HG03565 (cell line): ENCODE data around the gene CEACAM16.
"Not testable (repeated sequence)": the region's sequence is repeated elsewhere in the genome, so short reads cannot be mapped to it uniquely, and the experiment has no call there.

Experiments used
- ATAC-seq: cut with Tn5 transposase; IDR thresholded peaks from one replicate; pipeline ENCODE4 v1.9.1; 2021; ENCODE audit warnings: mild to moderate bottlenecking, moderate library complexity; ENCODE audit not compliant: unreplicated experiment

The CEACAM16 gene, protein sequence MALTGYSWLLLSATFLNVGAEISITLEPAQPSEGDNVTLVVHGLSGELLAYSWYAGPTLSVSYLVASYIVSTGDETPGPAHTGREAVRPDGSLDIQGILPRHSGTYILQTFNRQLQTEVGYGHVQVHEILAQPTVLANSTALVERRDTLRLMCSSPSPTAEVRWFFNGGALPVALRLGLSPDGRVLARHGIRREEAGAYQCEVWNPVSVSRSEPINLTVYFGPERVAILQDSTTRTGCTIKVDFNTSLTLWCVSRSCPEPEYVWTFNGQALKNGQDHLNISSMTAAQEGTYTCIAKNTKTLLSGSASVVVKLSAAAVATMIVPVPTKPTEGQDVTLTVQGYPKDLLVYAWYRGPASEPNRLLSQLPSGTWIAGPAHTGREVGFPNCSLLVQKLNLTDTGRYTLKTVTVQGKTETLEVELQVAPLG

DNA sequence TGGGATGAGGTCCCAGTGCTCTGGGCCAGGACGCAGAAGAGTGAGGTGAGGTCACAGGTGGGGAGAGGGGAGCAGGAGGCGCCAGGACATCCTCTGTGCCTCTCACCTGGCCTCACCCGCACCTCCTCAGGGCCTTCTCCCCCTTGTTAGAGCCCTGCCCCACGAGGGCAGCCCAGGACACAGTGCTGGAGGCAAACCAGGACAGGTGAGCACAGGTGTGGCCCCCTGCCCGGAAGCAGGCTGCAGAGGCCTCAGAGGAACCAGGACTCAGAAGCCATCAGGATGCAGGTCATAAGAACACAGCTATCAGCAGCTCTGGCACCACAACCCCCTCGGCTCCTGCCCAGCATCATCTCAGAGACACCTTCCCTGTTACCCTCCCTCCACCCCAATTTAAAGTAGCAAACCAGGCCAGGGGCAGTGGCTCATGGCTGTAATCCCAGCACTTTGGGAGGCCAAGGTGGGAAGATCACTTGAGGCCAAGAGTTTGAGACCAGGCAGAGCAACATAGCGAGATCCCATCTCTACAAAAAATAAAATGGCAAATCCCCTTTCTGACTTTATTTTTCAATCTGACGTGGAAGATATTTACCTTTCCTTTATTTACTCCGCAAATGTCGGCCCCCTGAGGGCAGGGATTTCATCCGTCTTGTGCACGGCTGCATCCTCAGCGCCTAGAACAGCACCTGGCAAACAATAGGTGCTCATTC is at the start of gene CEACAM16:
CEACAM16 (plus strand) TSS at position 660 of the 710 bp plus-strand sequence. CDS start 2,306 bp downstream, outside the sequence.
- ATAC-seq = no peak

DNA sequence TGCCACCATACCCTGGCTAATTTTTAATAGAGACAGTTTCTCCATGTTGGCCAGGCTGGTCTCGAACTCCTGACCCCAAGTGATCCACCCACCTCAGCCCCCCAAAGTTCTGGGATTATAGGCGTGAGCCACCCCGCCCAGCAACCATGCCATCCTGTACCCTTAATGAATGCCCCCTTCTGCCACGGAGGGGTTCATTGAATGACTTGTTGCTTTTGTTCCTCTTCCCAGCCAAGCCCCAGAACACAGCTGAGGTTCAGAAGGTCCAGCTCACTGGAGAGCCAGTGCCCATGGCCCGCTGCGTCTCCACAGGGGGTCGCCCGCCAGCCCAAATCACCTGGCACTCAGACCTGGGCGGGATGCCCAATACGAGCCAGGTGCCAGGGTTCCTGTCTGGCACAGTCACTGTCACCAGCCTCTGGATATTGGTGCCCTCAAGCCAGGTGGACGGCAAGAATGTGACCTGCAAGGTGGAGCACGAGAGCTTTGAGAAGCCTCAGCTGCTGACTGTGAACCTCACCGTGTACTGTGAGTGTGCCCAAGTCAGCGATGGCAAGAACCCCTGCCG is 49.3 kb upstream of the CEACAM16 start:
- ATAC-seq = no peak

DNA sequence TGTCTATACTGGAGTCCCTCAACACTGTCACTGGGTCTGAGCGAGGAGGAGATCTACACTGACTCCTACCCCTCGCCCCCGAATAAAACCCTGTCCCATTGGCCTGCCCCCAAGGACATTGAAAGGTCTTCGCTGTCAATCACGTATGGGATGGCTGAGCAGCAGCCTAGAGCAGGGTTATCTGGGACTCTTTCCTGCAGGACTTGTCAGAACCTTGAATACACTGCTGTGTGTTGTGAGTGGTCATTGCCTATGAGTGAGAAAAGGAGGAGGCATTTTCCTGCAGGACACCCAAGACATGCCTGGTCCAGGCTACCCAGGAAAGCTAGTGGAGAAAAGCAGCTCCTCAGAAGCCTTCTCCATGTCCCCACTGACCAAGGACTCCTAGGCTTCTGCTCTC is 45.6 kb upstream of the CEACAM16 start:
- ATAC-seq = no peak

DNA sequence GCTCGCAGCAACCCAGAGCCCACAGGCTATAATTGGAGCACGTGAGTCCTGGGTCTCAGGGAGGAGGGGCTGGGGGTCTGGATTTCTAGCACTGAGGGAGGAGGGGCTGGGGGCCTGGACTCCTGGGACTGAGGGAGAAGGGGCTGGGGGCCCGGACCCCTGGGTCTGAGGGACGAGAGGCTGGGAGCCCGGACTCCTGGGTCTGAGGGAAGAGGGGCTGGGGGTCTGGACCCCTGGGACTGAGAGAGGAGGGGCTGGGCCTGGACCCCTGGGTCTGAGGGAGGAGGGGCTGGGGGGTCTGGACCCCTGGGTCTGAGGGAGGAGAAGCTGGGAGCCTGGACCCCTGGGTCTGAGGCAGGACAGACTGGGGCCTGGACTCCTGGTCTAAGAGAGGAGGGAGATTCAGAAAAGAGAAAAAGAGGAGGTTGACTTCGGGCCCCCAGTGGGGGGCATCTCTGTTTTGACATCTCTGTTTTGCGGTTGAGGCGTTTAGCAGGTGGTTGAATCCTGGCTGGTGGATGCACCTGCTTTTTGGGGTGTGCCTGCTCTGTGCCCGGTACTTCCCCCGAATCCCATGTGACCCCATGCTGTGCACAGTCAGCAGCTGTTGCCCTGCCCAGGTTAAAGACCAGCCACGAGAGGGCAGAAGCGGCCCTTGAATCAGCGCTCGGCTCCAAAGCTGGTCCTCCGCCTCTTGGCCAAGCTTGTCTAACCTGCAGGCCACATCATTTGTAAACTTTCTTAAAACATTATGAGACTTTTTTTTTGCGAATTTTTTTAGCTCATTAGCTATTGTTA is 44.8 kb upstream of the CEACAM16 start:
- ATAC-seq = peak; percentile 75

DNA sequence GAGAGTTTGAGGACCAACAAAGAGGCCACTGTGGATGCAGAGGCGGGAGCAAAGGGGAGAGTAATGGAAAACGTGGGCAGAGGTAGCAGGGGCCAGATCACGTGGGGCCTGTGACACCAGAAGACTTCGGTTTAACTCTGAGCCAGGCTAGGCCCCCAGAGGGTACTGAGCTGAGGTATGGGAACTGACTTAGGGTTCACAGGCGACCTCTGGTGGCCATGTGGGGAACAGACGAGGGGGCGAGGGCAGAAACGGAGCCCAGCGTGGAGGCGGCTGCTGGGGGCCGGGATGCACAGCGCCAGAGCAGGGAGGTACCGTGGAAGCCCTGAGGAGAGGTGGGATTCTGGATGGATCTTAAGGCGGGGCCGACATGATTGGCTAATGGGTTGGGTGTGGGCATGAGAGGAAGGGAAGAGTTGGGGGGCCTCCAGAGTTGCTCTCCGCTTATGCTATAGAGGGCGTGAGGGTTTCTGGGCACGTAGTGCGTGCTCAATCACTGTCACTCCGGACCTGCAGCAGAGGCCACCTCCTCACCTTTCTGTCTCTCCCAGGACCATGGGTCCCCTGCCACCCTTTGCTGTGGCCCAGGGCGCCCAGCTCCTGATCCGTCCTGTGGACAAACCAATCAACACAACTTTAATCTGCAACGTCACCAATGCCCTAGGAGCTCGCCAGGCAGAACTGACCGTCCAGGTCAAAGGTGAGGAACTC is 41.6 kb upstream of the CEACAM16 start:
- ATAC-seq = no peak

DNA sequence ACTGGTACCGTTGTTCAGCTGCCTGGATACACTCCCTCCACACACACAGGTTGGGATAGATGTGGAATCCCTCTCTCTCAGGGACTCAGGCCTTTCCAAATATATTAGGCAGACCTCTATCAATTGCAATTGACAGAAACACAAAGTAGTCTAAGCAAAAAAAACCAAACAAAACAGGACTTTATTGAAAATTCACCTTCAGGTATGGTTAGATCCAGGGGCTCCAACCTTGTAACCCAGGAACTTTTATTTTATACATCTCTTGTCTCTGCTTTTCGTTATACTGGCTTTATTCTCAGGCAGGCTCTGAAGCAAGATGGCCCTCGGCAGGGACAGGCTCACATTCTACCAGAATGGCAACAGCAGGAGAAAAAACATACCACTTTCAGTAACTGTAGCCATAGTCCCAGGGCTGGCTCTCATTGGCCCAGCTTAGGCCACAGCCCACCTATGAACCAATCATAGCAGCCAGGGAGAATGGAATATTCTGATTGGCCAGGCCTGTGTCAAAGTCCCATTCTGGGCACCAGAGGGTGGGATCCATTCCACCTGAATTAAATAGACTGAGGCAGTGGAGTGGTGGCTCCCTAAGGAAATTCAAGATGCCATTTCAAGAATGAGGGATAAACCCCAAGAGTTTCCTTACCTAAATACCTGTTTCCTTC is 40.8 kb upstream of the CEACAM16 start:
- no peak for ATAC-seq

DNA sequence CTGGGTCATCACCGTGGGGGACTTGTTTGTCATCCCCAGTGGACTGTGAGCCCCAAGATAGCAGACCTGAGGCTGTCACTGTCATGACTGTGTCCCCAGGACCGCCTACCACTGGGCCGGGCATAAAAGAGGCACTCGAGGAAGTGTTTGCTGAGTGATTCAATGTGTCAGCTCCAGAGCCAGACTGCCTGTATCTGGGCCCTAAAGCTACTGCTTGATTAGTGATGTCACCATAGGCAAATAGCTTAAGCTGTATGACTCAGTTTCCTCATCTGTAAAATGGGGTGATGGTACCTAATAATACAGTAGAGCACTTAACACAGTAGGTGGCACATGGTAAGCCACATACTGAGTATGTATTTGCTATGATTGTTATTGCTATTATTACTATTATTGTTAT is 38.9 kb upstream of the CEACAM16 start:
- no peak for ATAC-seq

DNA sequence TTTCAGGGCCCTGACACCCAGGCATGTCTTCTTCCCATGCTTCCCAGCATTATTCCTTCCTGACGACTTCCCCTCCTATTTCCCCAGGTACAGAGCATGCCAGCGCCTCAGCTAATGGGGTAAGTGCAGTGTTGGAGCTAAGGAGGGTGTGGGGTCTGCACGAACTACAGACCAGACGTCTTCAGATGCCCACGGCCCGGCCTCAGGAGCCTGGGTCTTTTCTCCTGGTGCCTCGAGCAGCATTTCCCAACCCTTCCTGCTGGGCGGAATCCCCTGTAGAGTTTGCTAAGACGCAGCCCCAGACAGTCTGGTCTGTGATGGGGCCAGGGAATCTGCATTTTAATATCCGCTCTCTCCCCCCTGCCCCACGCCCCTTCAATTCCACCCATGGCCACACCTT is 37.7 kb upstream of the CEACAM16 start:
- ATAC-seq = no peak

DNA sequence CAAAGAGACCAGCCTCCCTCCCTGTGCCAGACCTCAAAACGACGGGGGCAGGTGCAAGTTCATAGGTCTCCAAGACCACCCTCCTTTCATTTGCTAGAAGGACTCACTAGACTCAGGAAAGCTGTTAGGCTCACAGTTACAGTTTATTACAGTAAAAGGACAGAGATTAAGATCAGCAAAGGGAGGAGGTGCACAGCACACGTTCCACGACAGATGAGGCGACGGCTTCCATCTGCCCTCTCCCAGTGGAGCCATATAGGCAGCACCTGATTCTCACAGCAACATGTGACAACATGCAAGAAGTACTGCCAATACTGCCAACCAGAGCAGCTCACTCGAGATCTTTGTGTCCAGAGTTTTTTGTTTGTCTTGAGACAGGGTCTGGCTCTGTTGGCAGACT is 37.0 kb upstream of the CEACAM16 start:
- ATAC-seq = no peak

DNA sequence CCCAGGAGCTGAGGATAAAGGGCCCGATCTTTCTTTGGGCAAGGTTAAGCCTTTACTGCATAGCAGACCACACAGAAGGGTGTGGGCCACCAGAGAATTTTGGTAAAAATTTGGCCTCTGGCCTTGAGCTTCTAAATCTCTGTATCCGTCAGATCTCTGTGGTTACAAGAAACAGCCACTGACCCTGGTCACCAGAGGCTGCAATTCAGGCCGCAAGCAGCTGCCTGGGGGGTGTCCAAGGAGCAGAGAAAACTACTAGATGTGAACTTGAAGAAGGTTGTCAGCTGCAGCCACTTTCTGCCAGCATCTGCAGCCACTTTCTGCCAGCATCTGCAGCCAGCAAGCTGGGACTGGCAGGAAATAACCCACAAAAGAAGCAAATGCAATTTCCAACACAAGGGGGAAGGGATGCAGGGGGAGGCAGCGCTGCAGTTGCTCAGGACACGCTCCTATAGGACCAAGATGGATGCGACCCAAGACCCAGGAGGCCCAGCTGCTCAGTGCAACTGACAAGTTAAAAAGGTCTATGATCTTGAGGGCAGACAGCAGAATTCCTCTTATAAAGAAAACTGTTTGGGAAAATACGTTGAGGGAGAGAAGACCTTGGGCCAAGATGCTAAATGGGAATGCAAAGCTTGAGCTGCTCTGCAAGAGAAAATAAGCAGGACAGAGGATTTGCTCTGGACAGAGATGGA is 36.1 kb upstream of the CEACAM16 start:
- no peak for ATAC-seq

DNA sequence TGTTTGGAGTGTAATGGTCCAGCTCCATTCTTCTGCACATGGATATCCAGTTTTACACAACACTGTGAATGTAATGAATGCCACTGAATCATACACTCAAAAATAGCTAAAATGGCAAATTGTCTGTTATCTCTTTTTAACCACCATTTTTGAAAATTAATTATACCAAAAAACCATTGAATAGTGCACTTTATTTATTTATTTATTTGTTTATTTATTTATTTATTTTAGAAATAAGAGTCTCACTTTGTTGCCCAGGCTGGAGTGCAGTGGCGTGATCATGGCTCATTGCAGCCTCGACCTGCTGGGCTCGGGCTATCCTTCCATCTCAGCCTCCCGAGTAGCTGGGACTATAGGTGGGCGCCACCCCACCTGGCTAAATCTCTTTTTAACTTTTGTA is 35.0 kb upstream of the CEACAM16 start:
- ATAC-seq = no peak

DNA sequence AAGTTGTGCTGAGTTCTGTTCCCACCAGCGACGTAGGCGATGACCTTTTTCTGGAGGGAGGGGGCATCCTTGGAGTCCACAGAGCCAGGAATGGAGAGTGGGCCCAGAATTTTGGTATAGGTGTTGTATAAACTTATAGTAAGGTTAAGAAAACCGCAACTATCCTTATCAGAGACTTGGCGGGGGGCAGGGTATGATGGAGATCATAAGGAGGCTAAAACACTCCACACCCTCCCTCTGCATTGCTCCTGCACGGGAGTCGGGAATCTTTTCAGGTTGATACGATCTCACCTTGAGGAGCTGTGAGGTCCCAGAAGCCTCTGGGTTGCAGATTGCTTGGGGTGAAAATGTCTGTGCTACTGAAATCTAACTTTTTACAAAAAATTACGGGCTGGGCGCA is 34.0 kb upstream of the CEACAM16 start:
- ATAC-seq = no peak

DNA sequence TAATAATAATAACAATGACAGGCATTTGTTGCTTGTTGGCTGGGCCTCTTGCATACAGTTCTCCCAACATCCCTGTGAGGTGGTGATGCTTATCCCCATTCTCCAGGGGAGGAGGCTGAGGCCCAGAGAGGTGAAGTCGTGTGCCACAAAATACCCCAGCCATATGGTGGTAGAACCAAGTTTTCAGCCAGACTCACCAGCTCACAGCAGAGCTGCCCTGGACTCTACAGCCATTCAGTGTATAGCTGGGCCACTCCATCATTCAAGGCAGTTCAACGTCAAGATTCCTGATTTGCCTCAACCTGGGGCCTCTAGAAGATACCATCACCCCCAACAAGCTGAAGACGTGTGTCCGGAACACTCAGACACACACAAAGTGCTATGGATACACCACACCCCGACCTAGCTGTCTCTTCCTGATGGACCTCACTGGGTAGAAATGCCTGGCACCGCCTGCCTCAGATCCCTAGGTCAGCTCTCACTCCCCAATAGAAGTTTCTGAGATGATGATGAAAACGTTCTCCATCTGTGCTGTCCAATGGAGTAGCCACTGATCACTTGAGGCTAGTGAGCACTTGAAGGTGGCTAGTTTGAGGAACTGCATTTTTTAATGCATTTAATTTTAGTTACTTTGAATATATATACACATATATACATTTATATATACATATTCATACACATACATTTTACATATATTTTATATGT is 31.9 kb upstream of the CEACAM16 start:
- no peak for ATAC-seq

DNA sequence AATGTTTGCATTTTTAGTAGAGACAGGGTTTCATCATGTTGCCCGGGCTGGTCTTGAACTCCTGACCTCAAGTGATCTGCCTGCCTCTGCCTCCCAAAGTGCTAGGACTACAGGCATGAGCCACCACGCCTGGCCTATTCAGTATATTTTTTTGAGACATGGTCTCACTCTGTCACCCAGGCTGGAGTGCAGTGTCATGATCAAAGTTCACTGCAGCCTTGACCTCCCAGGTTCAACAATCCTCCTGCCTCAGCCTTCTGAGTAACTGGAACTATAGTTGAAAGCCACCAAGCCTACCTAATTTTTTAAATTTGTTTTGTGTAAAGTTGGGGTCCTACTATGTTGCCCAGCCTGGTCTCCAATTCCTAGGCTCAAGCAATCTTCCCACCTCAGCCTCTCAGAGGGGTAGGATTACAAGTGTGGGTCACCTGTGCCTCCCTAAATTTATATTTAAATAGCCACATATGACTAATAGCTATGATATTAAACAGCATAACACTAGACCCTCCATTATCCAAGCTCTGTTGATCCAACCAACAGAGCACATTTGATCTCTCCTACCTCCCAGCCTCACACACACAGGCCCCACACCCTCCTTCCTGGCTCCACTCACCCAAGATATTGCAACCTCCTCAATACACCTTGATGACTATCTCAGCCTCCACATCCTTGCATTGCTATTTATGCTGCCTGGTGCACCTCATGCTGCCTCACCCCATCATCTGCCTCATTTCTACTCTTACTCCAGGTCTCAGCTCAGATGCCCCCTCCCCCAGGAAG is 29.8 kb upstream of the CEACAM16 start:
- no peak for ATAC-seq

DNA sequence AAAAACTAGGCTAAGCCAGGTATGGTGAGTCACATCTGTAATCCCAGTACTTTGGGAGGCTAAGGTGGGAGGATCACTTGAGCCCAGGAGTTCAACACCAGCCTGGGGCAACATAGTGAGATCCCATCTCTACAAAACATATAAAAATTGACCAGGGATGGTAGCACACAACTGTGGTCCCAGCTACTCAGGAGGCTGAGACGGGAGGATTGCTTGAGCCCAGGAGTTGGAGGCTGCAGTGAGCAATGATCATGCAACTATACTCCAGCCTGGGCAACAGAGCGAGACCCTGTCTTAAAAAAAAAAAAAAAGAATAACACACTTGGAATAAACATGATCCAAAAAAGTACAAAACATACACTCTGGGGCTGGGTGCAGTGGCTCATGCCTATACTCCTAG is 28.9 kb upstream of the CEACAM16 start:
- ATAC-seq = not testable (repeated sequence)

DNA sequence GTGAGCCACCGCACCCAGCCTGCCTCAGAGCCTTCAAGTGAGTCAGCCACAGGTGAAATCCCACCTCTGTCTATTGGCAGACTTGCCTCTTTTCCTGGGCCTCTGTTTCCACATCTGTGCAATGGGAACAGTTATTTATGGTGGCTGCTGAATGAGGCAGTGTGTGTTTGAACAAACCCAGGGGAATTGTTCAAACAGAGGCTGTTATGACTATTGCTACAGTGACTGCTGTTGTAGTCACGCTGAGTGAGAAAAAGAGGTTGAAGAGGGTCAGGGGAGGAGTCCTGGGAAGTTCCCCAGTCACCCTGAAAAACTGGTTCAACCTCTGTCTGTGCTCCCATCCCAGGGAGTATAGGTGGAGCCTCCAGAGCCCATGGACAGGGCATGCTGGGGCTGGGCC is 27.6 kb upstream of the CEACAM16 start, which contains the start of gene CEACAM19:
CEACAM19 (plus strand) TSS at position 83 of the 400 bp plus-strand sequence. CDS start 450 bp downstream, outside the sequence.
- ATAC-seq = no peak

DNA sequence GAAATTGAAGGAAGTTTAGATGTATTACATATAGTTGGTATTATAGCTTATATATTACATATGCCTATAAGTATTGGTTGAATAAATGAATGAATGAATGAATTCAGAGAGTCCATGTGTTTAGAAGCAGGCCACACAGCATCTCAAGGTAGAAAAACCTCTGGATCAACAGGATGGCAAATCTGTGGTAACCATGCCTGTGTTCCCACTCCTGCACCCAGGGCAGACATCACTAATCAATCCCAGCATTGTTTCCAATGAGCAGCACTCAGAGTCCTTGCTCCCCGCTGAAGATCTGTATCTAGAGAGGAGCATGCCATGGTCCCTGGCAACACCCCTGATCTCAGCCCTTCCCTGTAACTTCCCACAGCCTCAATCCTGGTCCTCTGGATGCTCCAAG is 26.7 kb upstream of the CEACAM16 start:
- no peak for ATAC-seq

DNA sequence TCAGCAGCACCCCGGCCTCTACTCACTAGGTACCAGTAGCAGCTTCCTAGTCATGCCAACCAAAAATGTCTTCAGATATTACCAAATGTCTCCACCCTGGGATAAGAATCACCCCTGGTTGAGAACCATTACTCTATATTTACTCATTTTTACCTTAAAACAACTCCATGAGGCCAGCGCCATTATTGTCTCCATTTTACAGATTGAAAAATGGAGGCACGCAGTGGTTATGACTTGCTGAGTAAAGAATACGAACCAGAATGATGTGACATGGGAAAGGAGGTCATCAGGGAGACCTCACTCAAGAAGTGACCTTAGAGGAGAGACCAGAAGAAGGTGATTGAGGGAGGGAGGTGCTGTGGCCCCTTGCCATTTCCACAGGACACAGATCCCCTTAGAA is 25.4 kb upstream of the CEACAM16 start:
- no peak for ATAC-seq
